T1000 (cell line): ENCODE results near the gene CSTPP1.
"Not testable (repeated sequence)": the region's sequence is repeated elsewhere in the genome, so short reads cannot be mapped to it uniquely, and the experiment has no call there.

Experiments
- DNase-seq: peaks from one replicate; lab custom pipeline; 2025; ENCODE audit warnings: mixed read lengths; lab: John Stamatoyannopoulos, UW

Gene CSTPP1

DNA sequence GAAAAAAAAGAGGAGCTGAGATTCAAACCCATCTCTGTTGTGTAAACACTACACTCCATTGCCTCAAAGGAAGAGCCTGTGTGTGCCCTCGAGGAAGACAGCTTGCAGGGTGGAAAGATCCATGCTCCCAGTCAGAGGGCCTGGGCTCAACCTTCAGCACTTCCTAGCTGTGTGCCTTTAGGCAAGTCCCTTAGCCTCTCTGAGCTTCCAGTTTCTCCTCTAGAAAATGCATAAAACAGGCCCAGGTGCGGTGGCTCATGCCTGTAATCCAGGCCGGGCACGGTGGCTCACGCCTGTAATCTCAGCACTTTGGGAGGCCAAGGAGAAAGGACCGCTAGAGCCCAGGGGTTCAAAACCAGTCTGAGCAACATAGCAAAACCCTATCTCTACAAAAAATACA, 244.7 kb downstream of the CSTPP1 start:
- no peak for DNase-seq

- DNase-seq, result no peak
These were observed 245.8 kb downstream of the CSTPP1 start for GRCh38 chr11:47182380-47182779.

DNA sequence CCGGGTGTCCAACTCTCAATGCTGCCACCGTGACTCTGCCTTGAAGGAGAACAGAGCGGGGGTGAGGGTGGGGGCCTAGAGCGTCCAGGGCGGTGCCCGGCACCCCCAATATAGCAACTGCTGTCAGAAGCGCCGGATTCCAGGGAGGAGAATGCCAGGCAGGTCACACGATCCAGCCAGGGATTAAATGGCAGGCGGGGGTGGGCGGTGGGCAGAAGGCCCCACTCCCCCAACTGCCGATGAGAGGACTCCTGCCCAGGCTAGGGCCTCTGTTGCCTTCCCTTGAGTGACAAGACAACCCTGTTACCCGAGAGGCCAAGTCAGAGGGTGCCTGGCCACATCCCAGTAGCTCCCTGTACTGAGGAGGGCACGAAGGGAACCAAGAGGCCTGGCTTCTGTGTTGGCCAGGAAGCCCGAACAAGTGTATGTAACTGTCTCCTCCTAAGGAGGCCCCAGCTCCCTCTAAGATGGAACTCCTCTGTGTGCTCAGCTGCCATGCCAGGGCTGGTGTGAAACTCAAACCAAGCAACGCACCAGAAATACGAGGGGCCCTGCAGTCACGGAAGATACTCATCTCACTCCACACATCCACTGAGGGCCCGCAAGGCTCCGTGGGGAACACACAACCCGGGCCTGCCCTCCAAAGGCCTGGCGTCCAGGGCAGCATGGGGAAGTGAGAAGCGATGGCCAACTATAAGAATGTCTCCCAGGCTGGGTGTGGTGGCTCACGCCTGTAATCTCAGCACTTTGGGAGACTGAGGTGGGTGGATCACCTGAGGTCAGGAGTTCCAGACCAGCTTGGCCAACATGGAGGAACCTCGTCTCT, 246.7 kb downstream of the CSTPP1 start:
- no peak for DNase-seq

DNA sequence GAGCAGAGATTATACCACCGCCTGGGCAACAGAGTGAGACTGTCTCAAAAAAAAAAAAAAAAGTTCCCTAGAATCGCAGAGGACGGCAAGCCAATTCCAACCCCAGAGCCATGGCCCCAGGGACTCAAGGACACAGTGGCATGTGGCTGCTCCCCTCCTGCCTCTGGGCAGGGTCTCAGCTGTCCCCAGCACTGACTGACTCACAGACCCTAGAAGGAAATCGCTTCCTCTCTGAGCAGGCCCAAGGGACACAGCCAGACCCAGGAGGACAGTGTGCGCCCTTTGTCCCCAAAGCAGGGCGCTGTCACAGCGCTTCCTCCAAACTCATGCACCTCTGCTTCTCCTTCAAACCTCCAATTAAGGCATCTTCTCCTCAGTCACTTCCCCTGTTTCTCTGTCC, 247.4 kb downstream of the CSTPP1 start:
- DNase-seq, result no peak

DNA sequence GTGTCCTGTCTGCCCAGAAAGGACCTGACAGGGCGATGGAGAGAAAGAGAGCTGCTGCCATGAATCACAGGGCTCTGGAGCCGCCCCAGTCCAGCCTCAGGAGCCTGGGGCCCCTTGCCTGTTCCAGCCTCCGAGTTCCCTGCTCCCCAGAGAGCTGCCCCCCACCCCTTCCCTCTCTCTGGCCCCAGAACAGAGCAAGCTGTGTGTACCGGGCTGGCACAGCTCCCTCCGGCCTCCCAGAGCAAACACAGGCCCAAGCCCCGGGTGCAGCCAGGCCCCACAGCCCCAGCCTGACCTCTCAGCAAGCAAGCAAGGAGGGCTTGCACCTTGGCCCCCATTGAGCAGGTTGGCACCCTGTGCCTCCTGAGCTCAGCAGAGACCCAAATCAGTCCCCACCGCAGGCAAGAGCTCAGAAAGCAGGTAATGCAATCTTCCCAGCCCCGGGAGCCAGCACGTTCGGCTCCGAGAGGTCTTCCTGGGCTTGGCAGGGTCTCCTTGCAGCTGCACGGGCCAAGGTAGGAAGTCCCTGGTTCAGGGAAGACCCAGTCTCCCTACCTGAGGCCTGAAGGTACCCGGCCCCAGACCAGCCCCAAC, 248.2 kb downstream of the CSTPP1 start:
- DNase-seq, result no peak

- DNase-seq, result peak; percentile 37
These were observed 248.9 kb downstream of the CSTPP1 start for GRCh38 chr11:47185305-47186075.

GRCh38 chr11:47186076-47186699, 249.6 kb downstream of the CSTPP1 start, which contains the start of gene PACSIN3:
PACSIN3 (minus strand) TSS chr11:47186434; CDS start chr11:47182727, 3,707 bp downstream.
- no peak for DNase-seq

DNA sequence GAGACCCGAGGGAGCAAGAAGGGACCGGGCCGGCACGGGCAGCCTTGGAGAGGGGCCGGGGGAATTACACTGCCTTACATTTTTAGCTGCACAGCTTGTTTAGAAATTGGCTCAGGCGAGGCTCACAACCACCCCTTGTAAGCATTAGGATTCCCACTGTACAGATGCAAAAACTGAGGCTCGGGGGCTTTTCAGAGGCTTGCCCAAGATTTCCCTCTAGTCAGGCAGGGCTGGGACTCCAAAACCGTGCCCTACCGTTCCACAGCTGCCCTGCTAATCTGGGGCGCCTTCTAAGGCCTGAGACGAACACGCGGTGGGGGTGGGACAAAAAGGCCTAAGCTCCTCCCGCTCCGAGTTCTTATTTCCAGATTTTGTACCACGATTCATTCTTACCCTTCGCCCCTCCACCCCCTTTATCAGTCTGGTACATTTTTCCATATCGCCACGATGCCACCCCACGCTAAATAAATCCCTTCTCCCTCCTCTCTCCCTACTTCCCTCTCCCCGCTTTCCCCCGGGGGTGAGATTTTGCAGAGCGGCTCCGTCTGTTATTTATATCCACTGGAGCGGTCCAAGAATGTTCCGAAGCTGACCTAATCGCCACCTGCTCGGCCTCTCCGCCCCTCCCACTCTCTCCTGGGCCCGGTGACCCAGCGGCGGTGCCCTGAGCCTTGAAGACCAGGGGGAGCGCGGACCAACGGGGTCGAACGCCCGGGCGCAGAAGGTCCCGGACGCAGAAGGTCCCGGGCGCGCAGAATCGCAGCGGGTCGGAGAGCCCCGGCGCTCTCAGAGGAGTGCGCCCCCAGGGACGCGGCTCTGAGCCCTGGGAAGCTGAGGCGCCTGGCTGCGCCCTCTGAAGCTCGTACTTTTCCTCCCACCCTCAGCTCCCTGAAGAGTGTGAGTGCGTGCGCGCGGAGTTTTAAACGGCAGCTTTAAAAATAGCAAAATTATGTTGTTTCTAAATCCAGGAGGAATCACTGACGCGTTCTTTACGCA, 250.4 kb downstream of the CSTPP1 start:
- DNase-seq, result no peak

- no peak for DNase-seq
These were observed 251.2 kb downstream of the CSTPP1 start for GRCh38 chr11:47187723-47188122.

DNA sequence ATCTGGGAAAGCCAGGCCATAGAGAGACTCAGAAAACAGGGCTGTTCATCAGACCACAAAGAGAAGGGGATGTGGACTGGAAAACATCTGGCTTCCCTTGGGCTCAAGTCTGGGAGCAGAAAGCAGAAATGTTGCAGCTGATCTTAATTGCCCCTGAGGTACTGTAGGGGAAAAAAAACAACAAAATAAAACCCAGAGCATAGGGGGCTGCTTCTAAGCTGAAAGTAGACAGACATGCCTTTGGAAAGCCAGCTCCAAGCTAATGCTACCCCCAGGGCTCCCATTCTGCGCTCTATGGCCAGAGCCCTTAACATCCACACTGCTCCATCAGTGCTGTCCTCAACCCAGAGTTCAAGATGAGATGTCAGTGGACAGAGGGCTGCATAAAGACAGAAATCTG, 251.7 kb downstream of the CSTPP1 start:
- DNase-seq, result no peak

DNA sequence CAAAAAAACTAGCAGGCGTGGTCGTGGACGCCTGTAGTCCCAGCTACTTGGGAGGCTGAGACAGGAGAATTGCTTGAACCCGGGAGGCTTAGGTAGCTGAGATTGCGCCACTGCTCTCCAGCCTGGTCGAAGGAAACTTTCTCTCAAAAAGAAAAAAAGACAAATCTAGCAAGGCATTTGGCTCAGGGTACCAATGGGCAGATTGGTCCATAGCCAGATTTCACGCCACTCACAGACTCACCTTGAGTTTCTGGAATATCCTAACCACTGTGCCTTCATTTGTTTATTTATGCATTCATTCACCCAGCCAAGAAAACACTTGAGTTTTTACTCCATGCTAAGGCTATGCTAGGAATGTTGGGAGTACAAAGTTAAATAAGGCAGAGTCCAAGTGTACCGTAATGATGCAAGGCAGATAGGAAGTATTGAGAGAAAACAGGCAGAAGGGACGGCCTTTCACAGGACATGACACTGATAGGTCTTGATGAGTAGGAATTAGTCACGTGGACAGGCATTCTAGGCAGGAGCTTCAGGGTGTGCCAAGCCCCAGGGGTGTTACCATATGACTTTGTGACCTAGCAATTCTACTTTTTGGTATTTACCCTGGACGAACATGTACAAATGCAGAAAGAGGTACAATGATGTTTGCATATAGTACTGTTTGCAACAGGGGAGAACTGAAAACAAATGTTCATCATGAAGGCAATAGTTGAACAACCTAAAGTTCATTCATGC, 252.7 kb downstream of the CSTPP1 start:
- DNase-seq, result no peak

GRCh38 chr11:47191137-47191536, 254.6 kb downstream of the CSTPP1 start:
- not testable (repeated sequence) for DNase-seq

- DNase-seq, result no peak
These were observed 255.6 kb downstream of the CSTPP1 start for GRCh38 chr11:47192111-47192510.

- DNase-seq, result not testable (repeated sequence)
These were observed 261.6 kb downstream of the CSTPP1 start for GRCh38 chr11:47198161-47198560.

- no peak for DNase-seq
These were observed 264.5 kb downstream of the CSTPP1 start for GRCh38 chr11:47201015-47201414.

GRCh38 chr11:47202576-47202975, 266.0 kb downstream of the CSTPP1 start:
- no peak for DNase-seq

DNA sequence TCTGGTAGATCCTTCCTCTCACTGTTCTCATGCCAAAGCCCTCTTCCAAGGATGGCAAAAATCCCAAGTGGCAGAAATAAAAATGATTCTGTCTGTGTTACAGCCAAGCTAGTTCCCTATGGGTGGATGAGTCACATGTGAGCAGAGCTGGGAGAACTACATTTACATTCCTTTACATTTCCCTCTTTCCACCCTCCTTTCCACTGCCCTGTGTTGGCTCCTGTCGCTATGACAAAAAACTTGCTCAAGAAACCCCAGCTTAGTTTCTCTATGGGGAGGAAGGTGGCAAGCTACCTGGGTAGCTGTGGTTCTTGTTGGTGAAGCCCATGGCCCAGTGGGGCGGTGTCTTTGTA, 268.1 kb downstream of the CSTPP1 start:
- no peak for DNase-seq

DNA sequence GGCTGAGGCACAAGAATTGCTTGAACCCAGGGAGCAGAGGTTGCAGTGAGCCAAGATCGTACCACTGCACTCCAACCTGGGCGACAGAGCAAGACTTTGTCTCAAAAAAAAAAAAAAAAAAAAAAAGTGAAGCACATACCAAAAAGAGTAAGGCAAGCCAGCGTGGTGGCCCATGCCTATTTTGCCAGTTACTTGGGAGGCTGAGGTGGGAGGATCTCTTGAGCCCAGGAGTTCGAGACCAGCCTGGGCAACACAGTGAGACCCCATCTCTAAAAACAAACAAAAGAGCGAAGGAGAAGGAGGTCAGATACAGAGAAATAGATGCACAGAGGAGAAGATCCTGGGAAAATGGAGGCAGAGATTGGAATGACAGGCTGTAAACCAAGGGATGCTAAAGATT, 270.0 kb downstream of the CSTPP1 start:
- not testable (repeated sequence) for DNase-seq

DNA sequence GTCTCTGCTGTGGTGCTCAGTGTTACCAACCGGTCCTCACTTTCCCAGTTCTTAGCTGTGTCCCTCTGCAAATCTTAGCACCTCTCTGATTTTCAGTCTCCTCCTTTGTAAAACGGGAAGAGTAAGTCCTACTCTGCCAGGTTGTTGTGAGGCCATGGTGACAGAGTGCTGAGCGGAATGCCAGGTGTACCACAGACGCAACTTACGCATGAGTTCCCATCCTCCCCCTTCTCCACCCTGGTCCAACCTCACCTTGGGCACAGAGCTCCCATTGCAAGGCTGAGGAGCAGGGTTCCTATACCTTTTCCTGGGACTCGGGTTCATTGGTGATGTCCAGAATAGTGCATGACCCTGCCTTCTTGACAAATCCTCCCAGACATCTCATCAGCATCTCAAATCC, 270.9 kb downstream of the CSTPP1 start:
- no peak for DNase-seq

GRCh38 chr11:47208008-47208552, 271.5 kb downstream of the CSTPP1 start:
- DNase-seq, result not testable (repeated sequence)
